ENCODE data around the gene POGK.

POGK gene

GRCh38 chr1:166813508-166814223, 25.6 kb upstream of the POGK start:
- no peak for TF ChIP-seq EP300 (IDR thresholded peaks at IDR 0.05; ENCODE audit: borderline replicate concordance)
- no peak for TF ChIP-seq TEAD4 (IDR thresholded peaks at IDR 0.05)
- TF ChIP-seq ZBTB7A (IDR thresholded peaks at IDR 0.05; ENCODE audit: low read depth), result no peak
- no peak for TF ChIP-seq NFIC (IDR thresholded peaks at IDR 0.05)
- no peak for TF ChIP-seq FOXM1 (IDR thresholded peaks at IDR 0.05; ENCODE audit: borderline replicate concordance, low read depth)
- TF ChIP-seq CREB1 (IDR thresholded peaks at IDR 0.05; ENCODE audit: low read depth), result no peak
- TF ChIP-seq USF1 (IDR thresholded peaks at IDR 0.05), result no peak
- no peak for TF ChIP-seq CEBPB (IDR thresholded peaks at IDR 0.05)
- no peak for TF ChIP-seq RAD21 (IDR thresholded peaks at IDR 0.05; ENCODE audit: low read depth)
- no peak for TF ChIP-seq TAF1 (IDR thresholded peaks at IDR 0.05; ENCODE audit: low read depth)
- no peak for TF ChIP-seq MAX (IDR thresholded peaks at IDR 0.05)
- TF ChIP-seq REST (IDR thresholded peaks at IDR 0.05; ENCODE audit: low read depth), result no peak
- TF ChIP-seq TCF12 (IDR thresholded peaks at IDR 0.05; ENCODE audit: low read depth), result no peak
- TF ChIP-seq EGR1 (IDR thresholded peaks at IDR 0.05), result no peak
- no peak for TF ChIP-seq YY1 (IDR thresholded peaks at IDR 0.05; ENCODE audit: low read depth)

- TF ChIP-seq TEAD4 (IDR thresholded peaks at IDR 0.05) (0 out of 2 replicates have a peak, but pooled peaks have one; percentile 27), TCF12 (IDR thresholded peaks at IDR 0.05; ENCODE audit: low read depth) (no peak)
Measured at GRCh38 chr1:166814611-166815010, 24.7 kb upstream of the POGK start.

- TF ChIP-seq TAF1 (IDR thresholded peaks at IDR 0.05; ENCODE audit: low read depth), result no peak
- no peak for TF ChIP-seq REST (IDR thresholded peaks at IDR 0.05; ENCODE audit: low read depth)
- no peak for TF ChIP-seq EP300 (IDR thresholded peaks at IDR 0.05; ENCODE audit: borderline replicate concordance)
- TF ChIP-seq USF1 (IDR thresholded peaks at IDR 0.05), result no peak
- TF ChIP-seq ZBTB7A (IDR thresholded peaks at IDR 0.05; ENCODE audit: low read depth), result no peak
- TF ChIP-seq CREB1 (IDR thresholded peaks at IDR 0.05; ENCODE audit: low read depth), result no peak
- TF ChIP-seq MAX (IDR thresholded peaks at IDR 0.05), result no peak
- TF ChIP-seq EGR1 (IDR thresholded peaks at IDR 0.05), result no peak
- TF ChIP-seq TEAD4 (IDR thresholded peaks at IDR 0.05), result no peak
Measured at GRCh38 chr1:166819974-166820373, 19.3 kb upstream of the POGK start.

GRCh38 chr1:166822385-166822784, 16.9 kb upstream of the POGK start:
- TF ChIP-seq EP300 (IDR thresholded peaks at IDR 0.05; ENCODE audit: borderline replicate concordance) (no peak), FOXM1 (IDR thresholded peaks at IDR 0.05; ENCODE audit: borderline replicate concordance, low read depth) (no peak), USF1 (IDR thresholded peaks at IDR 0.05) (no peak), CEBPB (IDR thresholded peaks at IDR 0.05) (no peak), YY1 (IDR thresholded peaks at IDR 0.05; ENCODE audit: low read depth) (no peak), RAD21 (IDR thresholded peaks at IDR 0.05; ENCODE audit: low read depth) (no peak; the same call in 1 of the 2 replicates)

- TF ChIP-seq MAX (IDR thresholded peaks at IDR 0.05) (no peak), NFIC (IDR thresholded peaks at IDR 0.05) (no peak), RAD21 (IDR thresholded peaks at IDR 0.05; ENCODE audit: low read depth) (no peak), EP300 (IDR thresholded peaks at IDR 0.05; ENCODE audit: borderline replicate concordance) (no peak), CEBPB (IDR thresholded peaks at IDR 0.05) (no peak), EGR1 (IDR thresholded peaks at IDR 0.05) (no peak), TEAD4 (IDR thresholded peaks at IDR 0.05) (no peak), FOXM1 (IDR thresholded peaks at IDR 0.05; ENCODE audit: borderline replicate concordance, low read depth) (no peak), YY1 (IDR thresholded peaks at IDR 0.05; ENCODE audit: low read depth) (no peak), CREB1 (IDR thresholded peaks at IDR 0.05; ENCODE audit: low read depth) (no peak)
Measured at GRCh38 chr1:166827426-166827825, 11.8 kb upstream of the POGK start.
